ENCODE results near the gene TICRR. TPM values are rescaled to one million over a fixed set of nuclear protein-coding genes. Genes with fewer than 3 reads are reported as not detected.

Gene TICRR
- total RNA-seq: 1.7 and 2.7 TPM in 2 replicates

GRCh38 chr15:89575146-89575655, at the start of gene TICRR:
Gene TICRR, plus strand, starts transcription at chr15:89575469. Its CDS starts 118 bp downstream, at chr15:89575587.

GRCh38 chr15:89654847-89655805, 79.9 kb downstream of the TICRR start, which contains the start of gene KIF7:
Gene KIF7, minus strand, starts transcription at chr15:89655467. Its CDS starts 2,537 bp downstream, at chr15:89652930.

Other genes starting within 250 kb of the TICRR start
- gene POLG, start 240.6 kb upstream of the TICRR start, total RNA-seq: 59.4 and 72.1 TPM in 2 replicates
- 0.07 and 0.50 TPM in 2 replicates for gene RHCG, start 78.9 kb upstream of the TICRR start, total RNA-seq
- 14.3 and 19.9 TPM in 2 replicates for gene KIF7, start 80.0 kb downstream of the TICRR start, total RNA-seq
- 0.23 and 0.33 TPM in 2 replicates for gene PLIN1, start 103.9 kb downstream of the TICRR start, total RNA-seq
- gene PEX11A, start 115.3 kb downstream of the TICRR start, total RNA-seq: 7.5 and 10.6 TPM in 2 replicates
- gene WDR93, start 115.3 kb downstream of the TICRR start, total RNA-seq: 0.07 TPM in 1 of 2 replicates, not detected in the other
- gene MESP1, start 175.8 kb downstream of the TICRR start, total RNA-seq: 0.20 and 0.26 TPM in 2 replicates
- 0.66 and 0.78 TPM in 2 replicates for gene MESP2, start 200.9 kb downstream of the TICRR start, total RNA-seq
- 90.6 and 222 TPM in 2 replicates for gene ANPEP, start 239.4 kb downstream of the TICRR start, total RNA-seq